ENCODE data around the gene BUB1B. TPM values are rescaled to one million over a fixed set of nuclear protein-coding genes. Genes with fewer than 3 reads are reported as not detected.

BUB1B gene
- total and polyA plus RNA-seq, 9 of the 15 experiments (the other 6 are each of a cell fraction or from before 2014, with no cell fraction given) = 28.7 to 113 (median 82.2) TPM

DNA sequence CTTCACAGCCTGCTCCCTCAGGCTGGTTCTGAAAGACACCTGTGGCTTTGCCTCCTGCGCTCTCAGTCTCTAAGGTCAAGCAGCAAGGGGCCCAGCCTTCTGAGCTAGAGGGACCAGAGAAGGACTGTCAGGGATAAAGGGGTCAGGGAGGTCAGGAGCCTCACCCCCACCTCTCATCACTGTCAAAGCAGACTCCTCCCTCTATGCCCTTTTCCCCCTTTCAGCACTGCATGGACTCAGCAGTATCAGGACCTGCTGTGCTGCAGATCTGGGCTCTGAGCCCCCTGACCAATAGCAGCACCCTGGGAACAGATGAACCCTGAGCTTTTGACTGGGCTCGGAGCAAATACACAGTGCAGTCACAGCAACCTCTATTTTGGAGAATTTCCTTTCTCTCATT lies 49.0 kb upstream of the BUB1B start:
- ChIA-PET POLR2A (interaction anchor here (0.8 to 1.2 kb wide), 4 partner anchors 10 to 60 kb away, joined by 3 to 7 read pairs (median 3); no protein-coding TSS in a partner anchor), CTCF (ENCODE audit: low intra/inter-chr PET ratio) (no interaction called here)
- Histone ChIP-seq H3K27me3 (ENCODE audit: control insufficient read depth in 2 of 2, insufficient read depth in 2 of 2, low read length in 2 of 2) (peaks cover 3% of the 10 kb centered on the region in 2 experiments; a peak in 1 of 5 replicates), H3K4me2 (ENCODE audit: insufficient read depth, low read length) (no peak overlapping the region), H3K36me3 (ENCODE audit: control insufficient read depth, insufficient read depth, low read length) (no peaks in the 10 kb centered on the region), H3K4me1 (replicated peaks in 1 of 2; ENCODE audit: control insufficient read depth in 2 of 2, insufficient read depth in 2 of 2, low read length in 2 of 2) (peaks cover 22 to 24% of the 10 kb centered on the region in 2 experiments), H3K9me1 (ENCODE audit: control insufficient read depth, insufficient read depth, low read length) (peaks cover 3% of the 10 kb centered on the region), H3K4me3 (no peak overlapping the region), H3K79me2 (ENCODE audit: control insufficient read depth, insufficient read depth, low read length) (no peaks in the 10 kb centered on the region), H3K9ac (ENCODE audit: insufficient read depth in 1 of 2, low read depth in 2 of 2, low read length in 2 of 2) (no peak overlapping the region), H3K9me3 (replicated peaks; ENCODE audit: control insufficient read depth, insufficient read depth, low read depth, low read length) (no peaks in the 10 kb centered on the region), H4K20me1 (replicated peaks; ENCODE audit: control insufficient read depth, insufficient read depth, low read length) (0 out of 2 replicates have a peak, but pooled peaks cover 2% of the 10 kb centered on the region), H3K27ac (ENCODE audit: extremely low read depth, low read depth, low read length) (no peak overlapping the region), H2AFZ (ENCODE audit: low read depth, low read length) (no peak overlapping the region)
- no peak for TF ChIP-seq HDAC8 (tag; IDR thresholded peaks at IDR 0.05)
- FAIRE-seq (no peak), ATAC-seq (no peak), DNase-seq (ENCODE audit: extremely low read depth in 1 of 4, low spot score in 3 of 4) (peak in 1 of 4 experiments; percentile 45)
- intact Hi-C loops (cut with micrococcal nuclease) = no loop called here
- 0% methylated on average over 1 of the region's 2 CpGs for WGBS (ENCODE audit: insufficient coverage, low coverage, missing lambda C conversion rate)
- BruUV-seq (replicated peaks) = no TSS peak
- in situ Hi-C loops (cut with MboI) = no loop called here

DNA sequence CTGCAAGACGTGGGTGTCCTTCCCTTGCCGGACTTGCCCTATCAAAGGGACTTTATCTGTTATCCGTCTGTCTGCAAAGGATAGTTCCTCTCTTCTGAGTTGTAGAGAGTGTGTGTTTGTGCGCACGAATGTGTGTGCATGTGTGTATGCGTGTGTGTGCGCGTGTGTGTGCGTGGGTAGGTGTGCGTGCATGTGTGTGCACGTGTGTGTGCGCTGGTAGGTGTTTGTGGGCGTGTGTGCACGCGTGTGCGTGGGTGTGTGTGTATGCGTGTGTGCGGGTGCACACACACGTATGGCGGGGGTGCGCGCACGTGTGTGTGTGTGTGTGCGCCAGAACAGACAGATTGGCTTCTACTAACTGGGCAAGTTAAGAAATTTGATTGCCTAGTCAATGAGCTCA lies 48.1 kb upstream of the BUB1B start:
- Histone ChIP-seq H3K9me3 (replicated peaks; ENCODE audit: control insufficient read depth, insufficient read depth, low read depth, low read length) (no peaks in the 10 kb centered on the region), H3K4me3 (no peak overlapping the region), H3K27me3 (ENCODE audit: control insufficient read depth in 2 of 2, insufficient read depth in 2 of 2, low read length in 2 of 2) (peaks cover 3% of the 10 kb centered on the region in 2 experiments; a peak in 1 of 5 replicates), H3K9ac (ENCODE audit: insufficient read depth in 1 of 2, low read depth in 2 of 2, low read length in 2 of 2) (no peak overlapping the region), H2AFZ (ENCODE audit: low read depth, low read length) (no peak overlapping the region), H4K20me1 (replicated peaks; ENCODE audit: control insufficient read depth, insufficient read depth, low read length) (0 out of 2 replicates have a peak, but pooled peaks cover 2% of the 10 kb centered on the region), H3K9me1 (ENCODE audit: control insufficient read depth, insufficient read depth, low read length) (peaks cover 3% of the 10 kb centered on the region), H3K36me3 (ENCODE audit: control insufficient read depth, insufficient read depth, low read length) (no peaks in the 10 kb centered on the region), H3K79me2 (ENCODE audit: control insufficient read depth, insufficient read depth, low read length) (no peaks in the 10 kb centered on the region), H3K27ac (ENCODE audit: extremely low read depth, low read depth, low read length) (no peak overlapping the region), H3K4me1 (replicated peaks in 1 of 2; ENCODE audit: control insufficient read depth in 2 of 2, insufficient read depth in 2 of 2, low read length in 2 of 2) (peaks cover 13 to 16% of the 10 kb centered on the region in 2 experiments), H3K4me2 (ENCODE audit: insufficient read depth, low read length) (no peak overlapping the region)
- ChIA-PET POLR2A (interaction anchor here (0.9 to 1.0 kb wide), 2 partner anchors 12 to 50 kb away, joined by 3 read pairs; no protein-coding TSS in a partner anchor), CTCF (ENCODE audit: low intra/inter-chr PET ratio) (no interaction called here)
- BruUV-seq (replicated peaks) = no TSS peak
- intact Hi-C loops (cut with micrococcal nuclease) (no loop called here), in situ Hi-C loops (cut with MboI) (no loop called here)
- no peak for FAIRE-seq
- no peak for DNase-seq (ENCODE audit: extremely low read depth in 1 of 4, low spot score in 3 of 4)
- ATAC-seq = no peak
- 40% methylated on average over 12 of the region's 24 CpGs for WGBS (ENCODE audit: insufficient coverage, low coverage, missing lambda C conversion rate)
- peak; percentile 74 for TF ChIP-seq EGR1 (conservative IDR thresholded peaks at IDR 0.05)
- TF ChIP-seq MYNN (IDR thresholded peaks at IDR 0.05) = peak; percentile 88
- TF ChIP-seq MYNN (CRISPR knock-in tag; IDR thresholded peaks at IDR 0.05) = no peak
- TF ChIP-seq BHLHE40 (IDR thresholded peaks at IDR 0.05; ENCODE audit: low read length) = 0 out of 2 replicates have a peak, but pooled peaks have one; percentile 35
- TF ChIP-seq NRF1 (conservative IDR thresholded peaks at IDR 0.05 in 1 of 2, IDR thresholded peaks at IDR 0.05 in 1 of 2) = 0 out of 4 replicates have a peak, but pooled peaks of 1 of the 2 experiments have one; percentile 9
- no peak for TF ChIP-seq SMAD4 (CRISPR knock-in tag; conservative IDR thresholded peaks at IDR 0.05)
- TF ChIP-seq KDM1A (IDR thresholded peaks at IDR 0.05) = peak in 1 of 2 experiments; percentile 45; a peak in 1 of 4 replicates
- TF ChIP-seq KLF1 (tag; IDR thresholded peaks at IDR 0.05) = no peak

Measured in K562 (cell line).